Ishikawa (cell line): ENCODE data around the gene MALT1.
A peak's percentile ranks its signal among the peaks of the same experiment; 100 is the strongest.

Experiments used
- CEBPB ChIP-seq: IDR thresholded peaks from 2 replicates; pipeline ENCODE4 v1.6.1; 2012
- CREB1 ChIP-seq: IDR thresholded peaks from 2 replicates; pipeline ENCODE4 v1.6.1; 2012; ENCODE audit warnings: low read depth
- EGR1 ChIP-seq: IDR thresholded peaks from 2 replicates; pipeline ENCODE4 v1.6.1; 2012
- EP300 ChIP-seq: IDR thresholded peaks from 2 replicates; pipeline ENCODE4 v1.6.1; 2012; ENCODE audit warnings: borderline replicate concordance
- FOXM1 ChIP-seq: IDR thresholded peaks from 2 replicates; pipeline ENCODE4 v1.6.1; 2012; ENCODE audit warnings: low read depth, borderline replicate concordance
- MAX ChIP-seq: IDR thresholded peaks from 2 replicates; pipeline ENCODE4 v1.6.1; 2012
- NFIC ChIP-seq: IDR thresholded peaks from 2 replicates; pipeline ENCODE4 v1.6.1; 2012
- RAD21 ChIP-seq: IDR thresholded peaks from 2 replicates; pipeline ENCODE4 v1.6.1; 2012; ENCODE audit warnings: low read depth
- REST ChIP-seq: IDR thresholded peaks from 2 replicates; pipeline ENCODE4 v1.6.1; 2012; ENCODE audit warnings: low read depth, mild to moderate bottlenecking
- TAF1 ChIP-seq: IDR thresholded peaks from 2 replicates; pipeline ENCODE4 v1.6.1; 2012; ENCODE audit warnings: low read depth, mild to moderate bottlenecking
- TCF12 ChIP-seq: IDR thresholded peaks from 2 replicates; pipeline ENCODE4 v1.6.1; 2012; ENCODE audit warnings: low read depth
- TEAD4 ChIP-seq: IDR thresholded peaks from 2 replicates; pipeline ENCODE4 v1.6.1; 2012
- USF1 ChIP-seq: IDR thresholded peaks from 2 replicates; pipeline ENCODE4 v1.6.1; 2012
- YY1 ChIP-seq: IDR thresholded peaks from 2 replicates; pipeline ENCODE4 v1.6.1; 2012; ENCODE audit warnings: low read depth
- ZBTB7A ChIP-seq: IDR thresholded peaks from 2 replicates; pipeline ENCODE4 v1.6.1; 2012; ENCODE audit warnings: low read depth

The MALT1 gene

GRCh38 chr18:58671111-58671631 is at the start of gene MALT1:
Gene MALT1, plus strand, starts transcription at chr18:58671465. Its CDS starts 179 bp downstream, at chr18:58671644.
- TF ChIP-seq TCF12 (peak; percentile 61; the same call in 1 of the 2 replicates), USF1 (no peak), RAD21 (no peak), REST (0 out of 2 replicates have a peak, but pooled peaks have one; percentile 17), NFIC (peak; percentile 46; the same call in 1 of the 2 replicates), EP300 (peak; percentile 25; the same call in 1 of the 2 replicates), MAX (peak; percentile 15; the same call in 1 of the 2 replicates), EGR1 (peak; percentile 75), YY1 (peak; percentile 23; the same call in 1 of the 2 replicates), TAF1 (peak; percentile 94)

GRCh38 chr18:58624011-58624410 is 47.3 kb upstream of the MALT1 start:
- TF ChIP-seq CEBPB, result no peak
- TF ChIP-seq MAX, result no peak
- no peak for TF ChIP-seq REST
- no peak for TF ChIP-seq TEAD4
- TF ChIP-seq NFIC, result no peak
- TF ChIP-seq YY1, result no peak
- TF ChIP-seq FOXM1, result no peak
- TF ChIP-seq USF1, result no peak

GRCh38 chr18:58625839-58626238 is 45.4 kb upstream of the MALT1 start:
- TF ChIP-seq NFIC (no peak), MAX (no peak), USF1 (no peak), YY1 (no peak), REST (no peak), TEAD4 (no peak)

GRCh38 chr18:58630071-58630470 is 41.2 kb upstream of the MALT1 start:
- TF ChIP-seq USF1 (no peak), EP300 (no peak), YY1 (no peak), NFIC (no peak), MAX (no peak), TCF12 (no peak), CEBPB (no peak), TEAD4 (no peak), ZBTB7A (no peak), EGR1 (no peak), TAF1 (no peak), REST (no peak), RAD21 (no peak), FOXM1 (no peak), CREB1 (no peak)
